ENCODE results near the gene ADAMTS2. TPM values are rescaled to one million over a fixed set of nuclear protein-coding genes. Genes with fewer than 3 reads are reported as not detected.
A peak's percentile ranks its signal among the peaks of the same experiment; 100 is the strongest.

Gene ADAMTS2
- total RNA-seq, 5 donors from 2014 or later (not counting 1 experiment from before 2014, with no cell fraction given): 0.09 to 0.23 TPM; not detected in 3

DNA sequence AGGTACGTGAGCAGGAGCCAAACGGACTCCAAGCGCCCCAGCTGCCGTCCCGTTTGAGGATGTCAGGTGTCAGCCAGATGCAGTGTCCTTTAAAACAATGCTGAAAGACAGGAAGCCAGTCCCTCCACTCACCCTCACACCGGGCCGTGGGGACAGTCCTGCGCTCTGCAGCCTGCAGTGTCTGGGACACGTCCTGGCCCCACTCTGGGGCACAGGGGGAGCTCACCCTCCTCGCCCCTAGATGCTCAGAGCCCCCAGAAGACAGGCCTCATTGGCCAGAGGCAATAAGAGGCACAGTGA lies 205.4 kb downstream of the ADAMTS2 start:
- CTCF ChIA-PET: no interaction called here

DNA sequence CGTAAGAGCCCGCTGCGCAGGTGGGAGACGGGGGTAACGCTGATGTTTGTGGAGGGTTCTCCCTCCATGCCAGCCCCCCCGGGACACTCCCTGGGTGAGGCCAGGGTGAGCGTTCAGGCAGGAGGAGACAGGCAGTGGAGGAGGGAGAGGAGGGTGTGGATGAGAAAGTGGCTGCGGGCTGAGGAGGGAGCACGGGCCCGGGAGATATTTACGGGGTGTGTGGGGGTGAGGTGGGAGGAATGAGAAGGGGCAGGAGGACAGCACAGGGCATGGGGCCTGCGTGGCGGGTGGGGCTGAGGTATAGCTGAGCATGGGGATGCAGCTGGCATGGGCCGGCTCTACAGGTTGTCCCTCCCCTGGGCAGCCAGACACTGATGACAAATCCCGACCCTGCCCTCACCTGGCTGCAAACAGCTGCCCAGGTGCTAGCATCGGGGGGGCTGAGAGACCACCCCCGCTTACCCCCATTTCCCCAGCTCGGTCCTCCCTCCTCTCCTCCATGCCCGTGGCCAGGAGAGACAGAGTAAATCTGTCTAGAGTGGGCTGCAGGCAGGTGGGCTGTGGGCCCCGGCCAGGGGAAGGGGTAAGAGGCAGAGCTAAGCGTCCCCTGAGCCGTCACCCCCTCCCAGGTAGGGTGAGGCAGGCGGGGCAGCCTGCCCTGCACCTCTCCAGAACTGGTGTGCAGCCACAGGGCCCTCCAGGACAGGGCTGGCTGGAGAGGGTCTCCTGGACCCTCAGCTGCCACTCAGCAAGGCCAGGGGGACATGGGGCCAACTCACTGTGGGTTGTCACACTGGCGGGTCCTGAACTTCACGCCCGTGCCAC lies 205.9 kb downstream of the ADAMTS2 start:
- Mint-ChIP-seq H3K9me3 (no peaks in the 10 kb centered on the region), H3K4me3 (no peak overlapping the region), H3K4me1 (peaks cover 6 to 8% (median 8%) of the 10 kb centered on the region in 3 donors), H3K27me3 (no peaks in the 10 kb centered on the region), H3K36me3 (no peaks in the 10 kb centered on the region), H3K27ac (no peak overlapping the region)
- POLR2A ChIA-PET: no interaction called here
- Histone ChIP-seq H3K4me1 (ENCODE audit: control insufficient read depth in 1 of 2, extremely low read depth in 1 of 2, insufficient read depth in 2 of 2, low read length in 2 of 2) (no peaks in the 10 kb centered on the region), H3K4me3 (ENCODE audit: control insufficient read depth in 1 of 2, extremely low read depth in 1 of 2, low read length in 1 of 2) (no peak overlapping the region), H3K27ac (ENCODE audit: low read length) (no peak overlapping the region), H3K36me3 (ENCODE audit: control insufficient read depth in 2 of 2, extremely low read depth in 1 of 2, insufficient read depth in 1 of 2, low read length in 1 of 2) (no peaks in the 10 kb centered on the region), H3K9me3 (no peaks in the 10 kb centered on the region), H3K27me3 (replicated peaks in 1 of 2; ENCODE audit: control insufficient read depth in 2 of 2, extremely low read depth in 1 of 2, insufficient read depth in 2 of 2, low read length in 1 of 2) (peaks cover 0 to 6% of the 10 kb centered on the region in 2 experiments)
- CTCF ChIA-PET: no interaction called here
- DNase-seq (no peak), ATAC-seq (replicated peaks in 1 of 4) (no peak)
- 87% methylated on average over 20 of the region's 26 CpGs for WGBS (ENCODE audit: insufficient coverage)

More for the DNA sequence above, 205.4 kb downstream of the ADAMTS2 start:
- Histone ChIP-seq H3K27ac (ENCODE audit: low read length) (no peak overlapping the region), H3K27me3 (replicated peaks in 1 of 2; ENCODE audit: control insufficient read depth in 2 of 2, extremely low read depth in 1 of 2, insufficient read depth in 2 of 2, low read length in 1 of 2) (peaks cover 0 to 6% of the 10 kb centered on the region in 2 experiments), H3K4me3 (ENCODE audit: control insufficient read depth in 1 of 2, extremely low read depth in 1 of 2, low read length in 1 of 2) (no peak overlapping the region), H3K4me1 (ENCODE audit: control insufficient read depth in 1 of 2, extremely low read depth in 1 of 2, insufficient read depth in 2 of 2, low read length in 2 of 2) (no peaks in the 10 kb centered on the region), H3K9me3 (no peaks in the 10 kb centered on the region), H3K36me3 (ENCODE audit: control insufficient read depth in 2 of 2, extremely low read depth in 1 of 2, insufficient read depth in 1 of 2, low read length in 1 of 2) (no peaks in the 10 kb centered on the region)
- Mint-ChIP-seq H3K9me3 (no peaks in the 10 kb centered on the region), H3K4me1 (peaks cover 6 to 8% (median 8%) of the 10 kb centered on the region in 3 donors), H3K27me3 (no peaks in the 10 kb centered on the region), H3K4me3 (no peak overlapping the region), H3K36me3 (no peaks in the 10 kb centered on the region), H3K27ac (no peak overlapping the region)
- DNase-seq (no peak), ATAC-seq (replicated peaks in 1 of 4) (no peak)
- 78% methylated on average over 10 of the region's 10 CpGs for WGBS (ENCODE audit: insufficient coverage)
- POLR2A ChIA-PET: no interaction called here

DNA sequence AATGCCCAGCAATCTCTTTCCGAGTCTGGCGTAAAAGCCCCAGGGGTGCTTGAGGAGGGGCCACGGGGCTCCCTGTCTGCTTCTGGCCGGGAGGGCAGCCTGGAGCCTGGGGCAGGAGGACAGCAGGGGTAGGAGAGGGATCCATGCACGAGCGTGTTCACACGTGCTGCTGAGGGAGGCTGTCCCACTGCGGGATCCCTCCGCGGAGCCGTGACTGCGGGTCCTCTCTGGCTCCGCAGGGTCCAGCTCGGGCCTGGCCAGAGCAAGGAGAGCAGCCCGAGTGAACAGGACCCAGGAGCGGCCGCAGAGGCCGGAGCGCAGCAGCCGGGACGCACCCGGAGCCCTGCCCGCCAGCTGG lies 206.7 kb downstream of the ADAMTS2 start:
- H3K36me3 Mint-ChIP-seq: no peaks in the 10 kb centered on the region
- 83% methylated on average over 23 of the region's 23 CpGs for WGBS (ENCODE audit: insufficient coverage)
- Histone ChIP-seq H3K4me3 (ENCODE audit: control insufficient read depth in 1 of 2, extremely low read depth in 1 of 2, low read length in 1 of 2) (no peak overlapping the region), H3K27ac (ENCODE audit: low read length) (no peak overlapping the region), H3K27me3 (replicated peaks in 1 of 2; ENCODE audit: control insufficient read depth in 2 of 2, extremely low read depth in 1 of 2, insufficient read depth in 2 of 2, low read length in 1 of 2) (peaks cover 0 to 6% of the 10 kb centered on the region in 2 experiments), H3K9me3 (no peaks in the 10 kb centered on the region), H3K36me3 (ENCODE audit: control insufficient read depth in 2 of 2, extremely low read depth in 1 of 2, insufficient read depth in 1 of 2, low read length in 1 of 2) (no peaks in the 10 kb centered on the region), H3K4me1 (ENCODE audit: control insufficient read depth in 1 of 2, extremely low read depth in 1 of 2, insufficient read depth in 2 of 2, low read length in 2 of 2) (no peaks in the 10 kb centered on the region)
- ChIA-PET CTCF (no interaction called here), POLR2A (no interaction called here)
- H3K27ac Mint-ChIP-seq: no peak overlapping the region
- H3K9me3 Mint-ChIP-seq: no peaks in the 10 kb centered on the region
- H3K4me3 Mint-ChIP-seq: no peak overlapping the region
- DNase-seq (no peak), ATAC-seq (replicated peaks in 1 of 4) (no peak)
- H3K4me1 Mint-ChIP-seq: peaks cover 6 to 8% (median 8%) of the 10 kb centered on the region in 3 donors
- H3K27me3 Mint-ChIP-seq: no peaks in the 10 kb centered on the region

DNA sequence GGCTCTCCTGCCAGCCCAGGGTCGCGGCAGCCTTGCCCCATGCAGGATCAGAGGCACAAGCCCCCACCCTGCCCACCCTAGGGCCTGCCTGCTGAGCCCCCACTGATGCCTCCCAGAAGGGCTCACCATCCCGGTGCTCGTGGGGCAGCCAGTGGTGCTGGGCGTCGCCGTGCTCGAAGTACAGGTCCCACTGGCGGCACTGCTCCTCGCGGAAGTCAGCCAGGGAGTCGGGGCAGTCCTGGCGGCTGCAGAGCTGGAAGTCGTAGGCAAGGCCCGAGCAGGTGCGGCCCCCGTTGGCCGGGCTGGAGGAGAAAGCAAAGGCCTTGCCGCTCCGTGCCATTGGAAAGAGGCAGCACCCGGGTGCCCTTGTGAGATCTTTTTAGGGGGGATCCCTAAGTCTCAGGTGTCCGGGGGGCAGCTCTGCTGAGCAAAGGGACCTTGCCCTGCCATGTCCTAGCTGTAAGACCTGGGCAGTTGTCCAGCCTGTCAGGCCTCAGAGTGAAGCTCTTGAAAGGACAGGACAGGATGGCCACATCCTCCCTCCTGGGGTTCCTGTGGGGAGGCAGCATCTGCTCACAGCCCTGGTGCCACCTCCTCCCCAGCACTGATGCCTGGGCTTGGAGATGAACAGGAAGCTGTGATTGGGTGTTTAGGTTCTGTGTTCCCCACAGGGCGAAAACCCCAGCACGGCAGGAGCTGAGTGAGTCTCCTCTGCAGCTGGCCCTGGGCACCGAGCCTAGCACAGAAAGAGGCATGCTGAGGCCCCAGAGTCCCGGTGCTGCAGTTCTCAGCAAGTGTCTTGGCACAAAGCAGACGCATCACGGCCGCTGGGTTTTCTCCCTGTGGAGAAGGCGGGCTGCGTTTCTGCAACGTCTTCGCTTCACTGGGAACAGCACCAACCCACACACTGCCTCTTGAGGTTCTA lies 207.4 kb downstream of the ADAMTS2 start:
- H3K27ac Mint-ChIP-seq: no peak overlapping the region

DNA sequence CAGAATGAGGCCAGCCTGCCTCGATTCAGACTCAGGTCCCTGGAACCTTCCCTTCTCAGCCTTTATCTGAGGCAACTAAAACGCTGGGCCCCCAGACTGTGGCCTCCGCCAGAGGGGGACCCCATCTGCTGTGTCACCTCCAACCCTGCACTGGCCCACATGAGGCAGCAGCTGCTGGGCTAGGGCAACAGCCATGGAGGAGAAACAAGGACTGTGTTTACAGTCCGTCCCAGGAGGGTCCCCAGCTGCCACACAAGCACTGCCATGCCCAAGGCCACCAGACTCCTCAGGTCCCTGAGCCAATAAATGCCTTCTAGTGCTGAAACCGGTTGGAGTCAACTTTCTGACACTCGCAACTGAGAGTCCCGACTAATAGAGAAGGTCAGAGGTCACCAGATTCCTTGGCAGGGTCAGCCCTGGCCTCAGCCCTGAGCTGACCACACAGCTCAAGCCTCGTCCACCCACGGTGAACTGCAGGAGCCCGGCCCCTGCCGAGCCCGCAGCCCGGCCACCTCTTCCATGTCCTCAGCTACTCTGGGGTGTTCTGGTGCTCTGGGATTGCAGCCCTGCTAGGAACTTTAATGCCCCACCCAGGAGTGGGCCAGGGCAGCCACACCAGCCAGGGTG lies 208.1 kb downstream of the ADAMTS2 start:
- no peaks in the 10 kb centered on the region for H3K9me3 Mint-ChIP-seq
- ChIA-PET POLR2A (no interaction called here), CTCF (no interaction called here)
- Histone ChIP-seq H3K36me3 (ENCODE audit: control insufficient read depth in 2 of 2, extremely low read depth in 1 of 2, insufficient read depth in 1 of 2, low read length in 1 of 2) (no peaks in the 10 kb centered on the region), H3K27ac (ENCODE audit: low read length) (no peak overlapping the region), H3K4me1 (ENCODE audit: control insufficient read depth in 1 of 2, extremely low read depth in 1 of 2, insufficient read depth in 2 of 2, low read length in 2 of 2) (no peaks in the 10 kb centered on the region), H3K4me3 (ENCODE audit: control insufficient read depth in 1 of 2, extremely low read depth in 1 of 2, low read length in 1 of 2) (no peak overlapping the region), H3K9me3 (no peaks in the 10 kb centered on the region), H3K27me3 (replicated peaks in 1 of 2; ENCODE audit: control insufficient read depth in 2 of 2, extremely low read depth in 1 of 2, insufficient read depth in 2 of 2, low read length in 1 of 2) (peaks cover 0 to 6% of the 10 kb centered on the region in 2 experiments)
- no peak overlapping the region for H3K27ac Mint-ChIP-seq
- ATAC-seq (replicated peaks in 1 of 4) (no peak), DNase-seq (no peak)
- WGBS (ENCODE audit: insufficient coverage): 78% methylated on average over 13 of the region's 13 CpGs
- no peaks in the 10 kb centered on the region for H3K4me1 Mint-ChIP-seq
- H3K27me3 Mint-ChIP-seq: no peaks in the 10 kb centered on the region
- no peak overlapping the region for H3K4me3 Mint-ChIP-seq
- no peaks in the 10 kb centered on the region for H3K36me3 Mint-ChIP-seq

More for the DNA sequence above, 207.4 kb downstream of the ADAMTS2 start:
- no peak overlapping the region for H3K4me3 ChIP-seq (ENCODE audit: control insufficient read depth in 1 of 2, extremely low read depth in 1 of 2, low read length in 1 of 2)
- Mint-ChIP-seq H3K4me3 (no peak overlapping the region), H3K27me3 (no peaks in the 10 kb centered on the region), H3K36me3 (no peaks in the 10 kb centered on the region), H3K9me3 (no peaks in the 10 kb centered on the region), H3K4me1 (peaks cover 6 to 7% (median 6%) of the 10 kb centered on the region in 3 donors)
- ChIA-PET POLR2A (no interaction called here), CTCF (no interaction called here)
- no peaks in the 10 kb centered on the region for H3K9me3 ChIP-seq
- no peaks in the 10 kb centered on the region for H3K36me3 ChIP-seq (ENCODE audit: control insufficient read depth in 2 of 2, extremely low read depth in 1 of 2, insufficient read depth in 1 of 2, low read length in 1 of 2)
- H3K27me3 ChIP-seq (replicated peaks in 1 of 2; ENCODE audit: control insufficient read depth in 2 of 2, extremely low read depth in 1 of 2, insufficient read depth in 2 of 2, low read length in 1 of 2): peaks cover 0 to 6% of the 10 kb centered on the region in 2 experiments
- WGBS (ENCODE audit: insufficient coverage): 82% methylated on average over 28 of the region's 33 CpGs
- no peak overlapping the region for H3K27ac ChIP-seq (ENCODE audit: low read length)
- no peaks in the 10 kb centered on the region for H3K4me1 ChIP-seq (ENCODE audit: control insufficient read depth in 1 of 2, extremely low read depth in 1 of 2, insufficient read depth in 2 of 2, low read length in 2 of 2)
- ATAC-seq (replicated peaks in 1 of 4) (peak in 1 of 4 experiments; percentile 19), DNase-seq (no peak)

DNA sequence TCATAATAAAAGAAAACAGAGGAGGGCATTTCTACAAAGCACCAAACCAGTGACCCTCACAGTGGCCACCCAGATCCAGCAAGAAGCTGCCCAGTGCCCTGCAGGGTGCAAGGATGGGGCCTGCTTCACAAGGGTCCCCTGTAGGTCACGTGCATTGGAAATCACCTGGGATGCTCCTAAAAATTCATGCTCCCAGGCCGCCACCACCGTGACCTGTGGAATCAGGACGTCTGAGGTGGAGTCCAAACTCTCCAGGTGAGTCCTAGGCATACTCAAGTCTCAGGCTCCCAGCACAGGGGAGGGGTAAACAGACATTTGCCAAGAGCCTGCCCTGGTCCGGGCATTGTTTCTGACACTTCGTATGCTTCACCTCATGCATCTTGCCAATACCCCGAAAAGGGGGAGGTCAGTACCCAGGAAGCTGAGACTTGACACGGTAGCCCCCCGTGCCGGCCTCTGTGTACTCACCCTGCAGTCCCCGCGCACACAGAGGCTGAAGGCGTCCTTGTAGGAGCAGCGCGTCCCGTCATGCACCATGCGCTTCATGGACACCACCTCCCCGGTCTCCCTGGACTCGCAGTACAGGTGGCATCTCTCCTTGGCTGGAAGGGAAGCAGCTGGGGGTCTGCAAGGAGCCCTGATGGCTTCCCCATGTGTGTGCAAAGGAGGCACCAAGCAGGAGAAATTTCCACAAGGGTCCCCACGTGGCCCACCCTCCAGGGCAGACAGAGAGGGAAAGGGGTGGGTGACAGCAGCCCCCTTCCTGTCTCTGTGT lies 209.6 kb downstream of the ADAMTS2 start:
- WGBS (ENCODE audit: insufficient coverage): 84% methylated on average over 12 of the region's 20 CpGs
- no peaks in the 10 kb centered on the region for H3K36me3 ChIP-seq (ENCODE audit: control insufficient read depth in 2 of 2, extremely low read depth in 1 of 2, insufficient read depth in 1 of 2, low read length in 1 of 2)
- no peaks in the 10 kb centered on the region for H3K9me3 ChIP-seq
- peaks cover 0 to 6% of the 10 kb centered on the region in 2 experiments for H3K27me3 ChIP-seq (replicated peaks in 1 of 2; ENCODE audit: control insufficient read depth in 2 of 2, extremely low read depth in 1 of 2, insufficient read depth in 2 of 2, low read length in 1 of 2)
- H3K27me3 Mint-ChIP-seq: no peaks in the 10 kb centered on the region
- no peak for ATAC-seq (replicated peaks in 1 of 4)
- ChIA-PET POLR2A (no interaction called here), CTCF (no interaction called here)
- H3K9me3 Mint-ChIP-seq: no peaks in the 10 kb centered on the region
- H3K27ac Mint-ChIP-seq: no peak overlapping the region
- no peak overlapping the region for H3K4me3 Mint-ChIP-seq
- no peaks in the 10 kb centered on the region for H3K36me3 Mint-ChIP-seq
- H3K4me1 Mint-ChIP-seq: no peaks in the 10 kb centered on the region
- no peak overlapping the region for H3K4me3 ChIP-seq (ENCODE audit: control insufficient read depth in 1 of 2, extremely low read depth in 1 of 2, low read length in 1 of 2)
- no peak for DNase-seq
- H3K4me1 ChIP-seq (ENCODE audit: control insufficient read depth in 1 of 2, extremely low read depth in 1 of 2, insufficient read depth in 2 of 2, low read length in 2 of 2): no peaks in the 10 kb centered on the region
- no peak overlapping the region for H3K27ac ChIP-seq (ENCODE audit: low read length)

All from T-cell (primary cell).